DMS 273 treated with DMSO at 0.1 percent for 48 hours (cell line): ENCODE measurements around the gene KLHL7.
"Not testable (repeated sequence)": the region's sequence is repeated elsewhere in the genome, so short reads cannot be mapped to it uniquely, and the experiment has no call there.

ENCODE experiments used
- DNase-seq: peaks from one replicate; lab custom pipeline; 2025; lab: John Stamatoyannopoulos, UW

KLHL7 gene

GRCh38 chr7:23181684-23182553 is 76.3 kb downstream of the KLHL7 start, which contains the start of gene NUP42:
TSS of gene NUP42 (plus strand) at chr7:23182048. CDS start at chr7:23182086, 38 bp downstream.
- DNase-seq = peak; percentile 99

- DNase-seq = no peak
These were observed 77.9 kb downstream of the KLHL7 start for GRCh38 chr7:23183279-23184012.

- no peak for DNase-seq
These were observed 78.7 kb downstream of the KLHL7 start for GRCh38 chr7:23184291-23184690.

- peak; percentile 6 for DNase-seq
These were observed 79.2 kb downstream of the KLHL7 start for GRCh38 chr7:23184709-23185359.

GRCh38 chr7:23185980-23186379 is 80.4 kb downstream of the KLHL7 start:
- DNase-seq = no peak

- DNase-seq = no peak
These were observed 85.4 kb downstream of the KLHL7 start for GRCh38 chr7:23191022-23191421.

- DNase-seq = not testable (repeated sequence)
These were observed 88.2 kb downstream of the KLHL7 start for GRCh38 chr7:23193650-23194227.

GRCh38 chr7:23196306-23196705 is 90.7 kb downstream of the KLHL7 start:
- DNase-seq = no peak

GRCh38 chr7:23197745-23198144 is 92.2 kb downstream of the KLHL7 start:
- DNase-seq = not testable (repeated sequence)

- no peak for DNase-seq
These were observed 94.7 kb downstream of the KLHL7 start for GRCh38 chr7:23200331-23200730.

GRCh38 chr7:23204241-23204640 is 98.7 kb downstream of the KLHL7 start:
- DNase-seq = no peak

- no peak for DNase-seq
These were observed 100.0 kb downstream of the KLHL7 start for GRCh38 chr7:23205577-23205908.

GRCh38 chr7:23205909-23206767 is 100.6 kb downstream of the KLHL7 start:
- no peak for DNase-seq

GRCh38 chr7:23207021-23207420 is 101.4 kb downstream of the KLHL7 start:
- DNase-seq = no peak

- no peak for DNase-seq
These were observed 102.3 kb downstream of the KLHL7 start for GRCh38 chr7:23207884-23208283.

- DNase-seq = no peak
These were observed 102.7 kb downstream of the KLHL7 start for GRCh38 chr7:23208316-23208715.

- no peak for DNase-seq
These were observed 104.9 kb downstream of the KLHL7 start for GRCh38 chr7:23210506-23210905.

GRCh38 chr7:23211589-23211988 is 106.0 kb downstream of the KLHL7 start:
- DNase-seq = no peak

GRCh38 chr7:23212395-23212794 is 106.8 kb downstream of the KLHL7 start:
- DNase-seq = no peak

GRCh38 chr7:23212841-23213240 is 107.3 kb downstream of the KLHL7 start:
- DNase-seq = no peak

- DNase-seq = no peak
These were observed 108.2 kb downstream of the KLHL7 start for GRCh38 chr7:23213755-23214154.
